Hepatocyte (in vitro differentiated cells): Measurements from ENCODE around the gene CTRB2.

Experiments
- CTCF ChIP-seq: fragments of 200-600 bp; sonication (generic); IDR thresholded peaks from 2 replicates; pipeline ENCODE4 v1.5.1; 2016; ENCODE audit warnings: antibody characterized with exemption, mild to moderate bottlenecking; ENCODE audit not compliant: poor library complexity
- EZH2 ChIP-seq: fragments of 200-600 bp; sonication (generic); IDR thresholded peaks from 2 replicates; pipeline ENCODE4 v1.6.1; 2016; ENCODE audit warnings: antibody characterized with exemption, mild to moderate bottlenecking, borderline replicate concordance
- EZH2phosphoT487 ChIP-seq: fragments of 200-600 bp; sonication (generic); IDR thresholded peaks from one replicate; pipeline ENCODE4 v1.6.1; 2018; ENCODE audit warnings: antibody characterized with exemption, mild to moderate bottlenecking, low read depth, moderate library complexity; ENCODE audit not compliant: unreplicated experiment, severe bottlenecking

GRCh38 chr16:75218256-75219076 lies 11.5 kb upstream of the CTRB2 start, which contains the start of gene CTRB1:
- no peak for TF ChIP-seq CTCF
- no peak for TF ChIP-seq EZH2
- TF ChIP-seq EZH2phosphoT487 = no peak
